ENCODE measurements around the gene CELSR1. TPM values are rescaled to one million over a fixed set of nuclear protein-coding genes. Genes with fewer than 3 reads are reported as not detected.
A peak's percentile ranks its signal among the peaks of the same experiment; 100 is the strongest.

CELSR1 gene
- total and polyA plus RNA-seq, 2 of the 13 experiments (the other 11 are each of a cell fraction or from before 2014, with no cell fraction given), result 0.78 to 1.8 TPM

DNA sequence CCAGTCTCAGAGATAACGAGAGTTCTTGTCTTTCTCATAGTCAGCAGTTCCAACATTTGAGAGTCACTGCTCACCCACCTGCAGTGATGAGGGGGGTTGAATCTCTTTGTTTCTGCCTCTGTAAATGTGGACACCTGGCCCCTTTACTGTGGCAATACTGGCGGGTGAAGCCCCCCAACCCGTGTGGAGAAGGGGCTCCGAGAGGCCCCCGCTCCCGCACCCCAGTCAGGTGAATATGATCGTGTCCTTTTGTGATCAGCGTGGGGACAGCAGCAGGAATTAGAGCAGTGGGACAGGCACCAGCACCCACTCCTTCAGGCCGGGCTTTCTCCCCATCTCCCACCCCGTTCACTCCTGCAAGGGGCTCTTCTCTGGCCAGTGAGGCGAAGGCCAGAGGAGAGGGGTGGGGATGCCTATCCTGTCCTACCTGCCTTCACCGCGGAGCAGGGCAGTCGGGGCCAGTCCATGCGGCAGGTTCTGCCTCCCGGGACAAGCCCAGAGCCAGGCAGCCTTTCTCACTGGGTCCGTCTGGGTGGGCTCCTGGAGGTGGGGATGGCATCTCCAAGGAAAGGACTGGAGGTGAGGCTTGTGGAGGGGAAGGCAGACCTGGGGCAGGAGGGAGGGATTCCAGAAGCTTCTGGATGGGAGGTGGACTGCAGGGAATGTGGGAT lies 12.7 kb upstream of the CELSR1 start:
- no peak for ATAC-seq
- TF ChIP-seq, protein P1, sequence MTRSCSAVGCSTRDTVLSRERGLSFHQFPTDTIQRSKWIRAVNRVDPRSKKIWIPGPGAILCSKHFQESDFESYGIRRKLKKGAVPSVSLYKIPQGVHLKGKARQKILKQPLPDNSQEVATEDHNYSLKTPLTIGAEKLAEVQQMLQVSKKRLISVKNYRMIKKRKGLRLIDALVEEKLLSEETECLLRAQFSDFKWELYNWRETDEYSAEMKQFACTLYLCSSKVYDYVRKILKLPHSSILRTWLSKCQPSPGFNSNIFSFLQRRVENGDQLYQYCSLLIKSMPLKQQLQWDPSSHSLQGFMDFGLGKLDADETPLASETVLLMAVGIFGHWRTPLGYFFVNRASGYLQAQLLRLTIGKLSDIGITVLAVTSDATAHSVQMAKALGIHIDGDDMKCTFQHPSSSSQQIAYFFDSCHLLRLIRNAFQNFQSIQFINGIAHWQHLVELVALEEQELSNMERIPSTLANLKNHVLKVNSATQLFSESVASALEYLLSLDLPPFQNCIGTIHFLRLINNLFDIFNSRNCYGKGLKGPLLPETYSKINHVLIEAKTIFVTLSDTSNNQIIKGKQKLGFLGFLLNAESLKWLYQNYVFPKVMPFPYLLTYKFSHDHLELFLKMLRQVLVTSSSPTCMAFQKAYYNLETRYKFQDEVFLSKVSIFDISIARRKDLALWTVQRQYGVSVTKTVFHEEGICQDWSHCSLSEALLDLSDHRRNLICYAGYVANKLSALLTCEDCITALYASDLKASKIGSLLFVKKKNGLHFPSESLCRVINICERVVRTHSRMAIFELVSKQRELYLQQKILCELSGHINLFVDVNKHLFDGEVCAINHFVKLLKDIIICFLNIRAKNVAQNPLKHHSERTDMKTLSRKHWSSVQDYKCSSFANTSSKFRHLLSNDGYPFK (CRISPR knock-in tag; IDR thresholded peaks at IDR 0.05; ENCODE audit: borderline replicate concordance), result no peak
- TF ChIP-seq, protein P2, sequence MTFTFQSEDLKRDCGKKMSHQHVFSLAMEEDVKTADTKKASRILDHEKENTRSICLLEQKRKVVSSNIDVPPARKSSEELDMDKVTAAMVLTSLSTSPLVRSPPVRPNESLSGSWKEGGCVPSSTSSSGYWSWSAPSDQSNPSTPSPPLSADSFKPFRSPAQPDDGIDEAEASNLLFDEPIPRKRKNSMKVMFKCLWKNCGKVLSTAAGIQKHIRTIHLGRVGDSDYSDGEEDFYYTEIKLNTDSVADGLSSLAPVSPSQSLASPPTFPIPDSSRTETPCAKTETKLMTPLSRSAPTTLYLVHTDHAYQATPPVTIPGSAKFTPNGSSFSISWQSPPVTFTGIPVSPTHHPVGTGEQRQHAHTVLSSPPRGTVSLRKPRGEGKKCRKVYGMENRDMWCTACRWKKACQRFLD (CRISPR knock-in tag; IDR thresholded peaks at IDR 0.05; ENCODE audit: borderline replicate concordance), result no peak
- TF ChIP-seq POGZ (CRISPR knock-in tag; IDR thresholded peaks at IDR 0.05) (no peak), CBFB (CRISPR knock-in tag; IDR thresholded peaks at IDR 0.05) (no peak), ZNF879 (CRISPR knock-in tag; IDR thresholded peaks at IDR 0.05) (no peak), ARHGAP35 (CRISPR knock-in tag; IDR thresholded peaks at IDR 0.05; ENCODE audit: borderline replicate concordance) (no peak), ERF (CRISPR knock-in tag; IDR thresholded peaks at IDR 0.05) (no peak), PPARG (CRISPR knock-in tag; conservative IDR thresholded peaks at IDR 0.05) (no peak)
- TF ChIP-seq, protein P3, sequence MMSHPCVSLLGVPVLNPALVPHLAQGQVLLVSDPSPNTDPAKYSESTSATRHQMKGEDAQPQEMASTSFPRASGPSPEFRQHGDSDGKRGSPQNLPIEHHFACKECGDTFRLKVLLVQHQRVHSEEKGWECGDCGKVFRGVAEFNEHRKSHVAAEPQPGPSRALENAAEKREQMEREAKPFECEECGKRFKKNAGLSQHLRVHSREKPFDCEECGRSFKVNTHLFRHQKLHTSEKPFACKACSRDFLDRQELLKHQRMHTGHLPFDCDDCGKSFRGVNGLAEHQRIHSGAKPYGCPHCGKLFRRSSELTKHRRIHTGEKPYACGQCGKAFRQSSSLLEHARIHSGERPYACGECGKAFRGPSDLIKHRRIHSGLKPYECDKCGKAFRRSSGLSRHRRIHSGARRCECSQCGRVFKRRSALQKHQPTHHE (CRISPR knock-in tag; IDR thresholded peaks at IDR 0.05; ENCODE audit: borderline replicate concordance), result no peak
- TF ChIP-seq, protein P4, sequence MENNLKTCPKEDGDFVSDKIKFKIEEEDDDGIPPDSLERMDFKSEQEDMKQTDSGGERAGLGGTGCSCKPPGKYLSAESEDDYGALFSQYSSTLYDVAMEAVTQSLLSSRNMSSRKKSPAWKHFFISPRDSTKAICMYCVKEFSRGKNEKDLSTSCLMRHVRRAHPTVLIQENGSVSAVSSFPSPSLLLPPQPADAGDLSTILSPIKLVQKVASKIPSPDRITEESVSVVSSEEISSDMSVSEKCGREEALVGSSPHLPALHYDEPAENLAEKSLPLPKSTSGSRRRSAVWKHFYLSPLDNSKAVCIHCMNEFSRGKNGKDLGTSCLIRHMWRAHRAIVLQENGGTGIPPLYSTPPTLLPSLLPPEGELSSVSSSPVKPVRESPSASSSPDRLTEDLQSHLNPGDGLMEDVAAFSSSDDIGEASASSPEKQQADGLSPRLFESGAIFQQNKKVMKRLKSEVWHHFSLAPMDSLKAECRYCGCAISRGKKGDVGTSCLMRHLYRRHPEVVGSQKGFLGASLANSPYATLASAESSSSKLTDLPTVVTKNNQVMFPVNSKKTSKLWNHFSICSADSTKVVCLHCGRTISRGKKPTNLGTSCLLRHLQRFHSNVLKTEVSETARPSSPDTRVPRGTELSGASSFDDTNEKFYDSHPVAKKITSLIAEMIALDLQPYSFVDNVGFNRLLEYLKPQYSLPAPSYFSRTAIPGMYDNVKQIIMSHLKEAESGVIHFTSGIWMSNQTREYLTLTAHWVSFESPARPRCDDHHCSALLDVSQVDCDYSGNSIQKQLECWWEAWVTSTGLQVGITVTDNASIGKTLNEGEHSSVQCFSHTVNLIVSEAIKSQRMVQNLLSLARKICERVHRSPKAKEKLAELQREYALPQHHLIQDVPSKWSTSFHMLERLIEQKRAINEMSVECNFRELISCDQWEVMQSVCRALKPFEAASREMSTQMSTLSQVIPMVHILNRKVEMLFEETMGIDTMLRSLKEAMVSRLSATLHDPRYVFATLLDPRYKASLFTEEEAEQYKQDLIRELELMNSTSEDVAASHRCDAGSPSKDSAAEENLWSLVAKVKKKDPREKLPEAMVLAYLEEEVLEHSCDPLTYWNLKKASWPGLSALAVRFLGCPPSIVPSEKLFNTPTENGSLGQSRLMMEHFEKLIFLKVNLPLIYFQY (CRISPR knock-in tag; IDR thresholded peaks at IDR 0.05; ENCODE audit: borderline replicate concordance), result no peak
- TF ChIP-seq, protein P5, sequence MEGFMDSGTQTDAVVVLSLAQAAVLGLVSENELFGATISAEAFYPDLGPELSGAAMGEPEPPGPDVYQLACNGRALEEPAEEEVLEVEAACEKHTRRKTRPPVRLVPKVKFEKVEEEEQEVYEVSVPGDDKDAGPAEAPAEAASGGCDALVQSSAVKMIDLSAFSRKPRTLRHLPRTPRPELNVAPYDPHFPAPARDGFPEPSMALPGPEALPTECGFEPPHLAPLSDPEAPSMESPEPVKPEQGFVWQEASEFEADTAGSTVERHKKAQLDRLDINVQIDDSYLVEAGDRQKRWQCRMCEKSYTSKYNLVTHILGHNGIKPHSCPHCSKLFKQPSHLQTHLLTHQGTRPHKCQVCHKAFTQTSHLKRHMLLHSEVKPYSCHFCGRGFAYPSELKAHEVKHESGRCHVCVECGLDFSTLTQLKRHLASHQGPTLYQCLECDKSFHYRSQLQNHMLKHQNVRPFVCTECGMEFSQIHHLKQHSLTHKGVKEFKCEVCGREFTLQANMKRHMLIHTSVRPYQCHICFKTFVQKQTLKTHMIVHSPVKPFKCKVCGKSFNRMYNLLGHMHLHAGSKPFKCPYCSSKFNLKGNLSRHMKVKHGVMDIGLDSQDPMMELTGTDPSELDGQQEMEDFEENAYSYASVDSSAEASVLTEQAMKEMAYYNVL (CRISPR knock-in tag; IDR thresholded peaks at IDR 0.05; ENCODE audit: borderline replicate concordance), result no peak

More for the DNA sequence above, 12.7 kb upstream of the CELSR1 start:
- no TSS peak for BruUV-seq (replicated peaks)
- H3K27me3 ChIP-seq (ENCODE audit: control insufficient read depth in 1 of 2, insufficient read depth in 2 of 2, low read length in 2 of 2), result 0 out of 5 replicates have a peak, but pooled peaks cover 2% of the 10 kb centered on the region in 2 experiments
- 0 out of 6 replicates have a peak overlapping the region, but pooled peaks of 1 of the 3 experiments have one; percentile 40 for H3K4me3 ChIP-seq (replicated peaks in 1 of 3; ENCODE audit: insufficient read depth in 1 of 3, low read depth in 2 of 3, low read length in 3 of 3)
- H2AFZ ChIP-seq (ENCODE audit: low read length), result no peak overlapping the region
- H3K79me2 ChIP-seq (ENCODE audit: insufficient read depth, low read length), result no peaks in the 10 kb centered on the region
- ChIA-PET POLR2A (no interaction called here), CTCF (ENCODE audit: low intra/inter-chr PET ratio, low total read pairs) (no interaction called here)
- DNase-seq (ENCODE audit: low spot score) (no peak), FAIRE-seq (no peak)
- intact Hi-C loops (cut with micrococcal nuclease; ENCODE audit: unreplicated experiment), result loop anchor here (5.0 to 10.0 kb wide), 2 partner anchors 95 to 193 kb away; no protein-coding TSS in a partner anchor
- H3K9ac ChIP-seq (ENCODE audit: insufficient read depth, low read depth, low read length), result no peak overlapping the region
- in situ Hi-C loops (cut with HindIII; ENCODE audit: extremely low pct_ligation_motif_present, low pct_unique_long_range_greater_than_20kb), result loop anchor here (25.0 kb wide), 2 partner anchors 112 to 413 kb away; no protein-coding TSS in a partner anchor
- H3K9me3 ChIP-seq (ENCODE audit: low read length), result no peaks in the 10 kb centered on the region
- no peaks in the 10 kb centered on the region for H3K36me3 ChIP-seq (replicated peaks in 1 of 2; ENCODE audit: control insufficient read depth in 1 of 2, insufficient read depth in 2 of 2, low read length in 2 of 2)
- no peak overlapping the region for H3K4me2 ChIP-seq (ENCODE audit: low read depth, low read length)
- no peaks in the 10 kb centered on the region for H4K20me1 ChIP-seq (ENCODE audit: insufficient read depth, low read length)
- H3K27ac ChIP-seq (ENCODE audit: extremely low read length, insufficient read depth, low read length), result no peak overlapping the region
- H3K4me1 ChIP-seq (ENCODE audit: insufficient read depth, low read length), result peaks cover 40% of the 10 kb centered on the region
- whole genome bisulfite sequencing (ENCODE audit: low lambda C conversion rate), result 83% methylated on average over 7 of the region's 17 CpGs
